NCI-H748 (cell line): ENCODE results near the gene LECT2.

ENCODE experiments used
- DNase-seq: peaks from one replicate; lab custom pipeline; 2025; ENCODE audit not compliant: unreplicated experiment; lab: John Stamatoyannopoulos, UW

LECT2 gene

GRCh38 chr5:135978993-135979392, 24.2 kb upstream of the LECT2 start:
- DNase-seq: no peak

GRCh38 chr5:135978212-135978631, 23.4 kb upstream of the LECT2 start:
- no peak for DNase-seq

- DNase-seq: peak; percentile 32
Measured at GRCh38 chr5:135977375-135977928, 22.7 kb upstream of the LECT2 start.

- DNase-seq: no peak
Measured at GRCh38 chr5:135976216-135976615, 21.4 kb upstream of the LECT2 start.

GRCh38 chr5:135975122-135975521, 20.3 kb upstream of the LECT2 start:
- DNase-seq: no peak

- no peak for DNase-seq
Measured at GRCh38 chr5:135974021-135974600, 19.3 kb upstream of the LECT2 start.

- no peak for DNase-seq
Measured at GRCh38 chr5:135973323-135974020, 18.7 kb upstream of the LECT2 start.

- no peak for DNase-seq
Measured at GRCh38 chr5:135971701-135972100, 16.9 kb upstream of the LECT2 start.

- DNase-seq: no peak
Measured at GRCh38 chr5:135966790-135967189, 12.0 kb upstream of the LECT2 start.

GRCh38 chr5:135966165-135966564, 11.4 kb upstream of the LECT2 start:
- DNase-seq: no peak

- no peak for DNase-seq
Measured at GRCh38 chr5:135965504-135965903, 10.7 kb upstream of the LECT2 start.

- DNase-seq: no peak
Measured at GRCh38 chr5:135964670-135965320, 10.0 kb upstream of the LECT2 start.

- no peak for DNase-seq
Measured at GRCh38 chr5:135955525-135955924, 742 bp upstream of the LECT2 start.

- DNase-seq: no peak
Measured at GRCh38 chr5:135953850-135954249, 933 bp downstream of the LECT2 start.

GRCh38 chr5:135952683-135953082, 2.1 kb downstream of the LECT2 start:
- no peak for DNase-seq

GRCh38 chr5:135951807-135952206, 3.0 kb downstream of the LECT2 start:
- DNase-seq: peak; percentile 13

GRCh38 chr5:135951257-135951656, 3.5 kb downstream of the LECT2 start:
- peak; percentile 9 for DNase-seq

- no peak for DNase-seq
Measured at GRCh38 chr5:135950611-135951010, 4.2 kb downstream of the LECT2 start.

GRCh38 chr5:135944967-135945560, 9.7 kb downstream of the LECT2 start:
- DNase-seq: peak; percentile 78

- DNase-seq: no peak
Measured at GRCh38 chr5:135944564-135944963, 10.2 kb downstream of the LECT2 start.

GRCh38 chr5:135942202-135942771, 12.5 kb downstream of the LECT2 start:
- no peak for DNase-seq
